Esophagus muscularis mucosa (tissue), 4 donors: ENCODE measurements around the gene RAD51B.

Source experiments
- EP300 ChIP-seq: sonication (generic); formaldehyde crosslinking; IDR thresholded peaks from one replicate; pipeline ENCODE4 v1.6.1; 2017; ENCODE audit warnings: antibody characterized with exemption
- POLR2AphosphoS5 ChIP-seq, 2 donors: sonication (generic); formaldehyde crosslinking; IDR thresholded peaks; one replicate each; pipeline ENCODE4 v1.6.1; 2017; ENCODE audit warnings: antibody characterized with exemption in 2 of 2
- TF ChIP-seq, protein P1 (sequence below), 3 experiments: fragments of 200-600 bp in 2 of 3; fragments of 450-650 bp in 1 of 3; sonication (generic) in 2 of 3; IDR thresholded peaks; one replicate each; pipeline ENCODE4 v1.5.1; 2017 to 2019; ENCODE audit warnings: antibody characterized with exemption in 3 of 3, mild to moderate bottlenecking in 2 of 3, moderate library complexity in 1 of 3

DNA sequence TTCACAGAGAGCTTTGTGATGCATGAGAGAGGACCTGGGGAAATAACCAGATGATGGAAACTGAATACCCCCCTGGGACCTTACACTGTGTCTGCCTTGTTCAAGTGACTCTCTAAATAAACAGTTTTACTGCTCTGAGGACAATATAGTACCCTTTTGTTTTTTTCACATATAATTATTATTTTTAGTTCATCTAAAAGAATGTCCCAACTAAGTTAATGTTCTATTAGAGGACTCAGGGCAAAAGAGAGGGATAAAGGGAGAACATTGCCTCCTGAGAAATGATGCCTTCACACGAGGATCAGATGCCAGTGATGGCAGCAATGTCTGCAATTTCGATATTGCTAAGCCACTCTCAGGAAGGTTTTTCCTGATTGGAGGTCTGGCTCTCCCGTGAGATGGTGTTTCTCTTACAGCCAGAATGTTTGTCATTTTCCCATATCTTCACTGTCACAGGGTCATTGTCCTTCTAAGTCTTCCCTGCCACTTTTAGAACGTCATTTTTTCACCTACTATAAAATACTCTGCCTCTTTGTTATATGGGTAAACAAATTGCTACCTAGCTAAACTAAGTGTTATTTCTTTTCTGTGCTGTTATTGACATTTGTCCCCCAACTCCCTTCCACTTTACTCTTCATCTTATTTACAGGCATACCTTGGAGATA, 201.6 kb downstream of the RAD51B start:
- TF ChIP-seq, protein P1, sequence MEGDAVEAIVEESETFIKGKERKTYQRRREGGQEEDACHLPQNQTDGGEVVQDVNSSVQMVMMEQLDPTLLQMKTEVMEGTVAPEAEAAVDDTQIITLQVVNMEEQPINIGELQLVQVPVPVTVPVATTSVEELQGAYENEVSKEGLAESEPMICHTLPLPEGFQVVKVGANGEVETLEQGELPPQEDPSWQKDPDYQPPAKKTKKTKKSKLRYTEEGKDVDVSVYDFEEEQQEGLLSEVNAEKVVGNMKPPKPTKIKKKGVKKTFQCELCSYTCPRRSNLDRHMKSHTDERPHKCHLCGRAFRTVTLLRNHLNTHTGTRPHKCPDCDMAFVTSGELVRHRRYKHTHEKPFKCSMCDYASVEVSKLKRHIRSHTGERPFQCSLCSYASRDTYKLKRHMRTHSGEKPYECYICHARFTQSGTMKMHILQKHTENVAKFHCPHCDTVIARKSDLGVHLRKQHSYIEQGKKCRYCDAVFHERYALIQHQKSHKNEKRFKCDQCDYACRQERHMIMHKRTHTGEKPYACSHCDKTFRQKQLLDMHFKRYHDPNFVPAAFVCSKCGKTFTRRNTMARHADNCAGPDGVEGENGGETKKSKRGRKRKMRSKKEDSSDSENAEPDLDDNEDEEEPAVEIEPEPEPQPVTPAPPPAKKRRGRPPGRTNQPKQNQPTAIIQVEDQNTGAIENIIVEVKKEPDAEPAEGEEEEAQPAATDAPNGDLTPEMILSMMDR (IDR thresholded peaks at IDR 0.05): no peak
- TF ChIP-seq EP300 (no peak), POLR2AphosphoS5 (IDR thresholded peaks at IDR 0.05) (no peak)
